ENCODE measurements around the gene KRTAP4-1.
"Not testable (repeated sequence)": the region's sequence is repeated elsewhere in the genome, so short reads cannot be mapped to it uniquely, and the experiment has no call there.

KRTAP4-1 gene

DNA sequence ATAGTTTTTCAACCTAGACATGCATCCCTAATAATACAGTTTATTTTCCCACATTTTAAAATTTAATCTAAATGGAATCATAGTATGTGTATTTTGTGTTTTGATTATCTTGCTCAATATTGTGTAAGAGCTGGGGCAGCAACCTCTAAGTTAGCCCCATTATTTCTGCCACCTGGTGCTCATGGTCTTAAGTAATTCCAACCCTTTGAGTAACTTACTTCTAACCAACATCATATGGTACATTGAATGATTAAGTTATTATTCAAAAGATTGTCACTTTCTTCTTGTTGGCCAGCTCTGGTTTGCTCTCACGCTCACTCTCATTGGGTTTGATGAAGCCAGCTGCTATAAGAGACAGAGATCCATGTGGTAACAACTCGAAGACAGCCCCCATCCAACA is 12.8 kb downstream of the KRTAP4-1 start:
- DNase-seq (ENCODE audit: low read depth), result no peak

- no peak for DNase-seq (ENCODE audit: low read depth)
Observed at GRCh38 chr17:41168121-41168520, 16.6 kb downstream of the KRTAP4-1 start, which contains the start of gene KRTAP4-3. Gene KRTAP4-3 (minus strand): TSS chr17:41168221. CDS start chr17:41168172, 49 bp downstream.

GRCh38 chr17:41167561-41167960 is 17.1 kb downstream of the KRTAP4-1 start:
- DNase-seq (ENCODE audit: low read depth), result no peak

DNA sequence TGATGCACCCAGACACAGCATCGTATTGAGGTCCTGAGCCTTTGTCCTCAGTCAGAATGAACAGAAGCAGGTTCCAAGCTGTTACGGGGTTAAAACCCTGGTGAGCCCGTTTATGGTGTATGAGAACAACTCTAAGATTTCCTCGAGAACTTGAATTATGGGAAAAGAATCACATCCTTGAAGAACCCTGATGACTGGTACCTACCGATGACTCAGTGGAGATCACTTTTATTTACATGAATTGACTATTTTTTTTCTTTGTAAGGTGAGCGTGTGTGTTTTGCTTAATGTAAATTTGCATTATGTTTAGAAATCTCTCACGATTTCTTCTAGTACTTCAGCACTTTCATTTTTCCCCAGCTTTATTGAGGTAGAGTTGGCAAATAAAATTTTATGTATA is 20.9 kb downstream of the KRTAP4-1 start:
- no peak for DNase-seq (ENCODE audit: low read depth)

DNA sequence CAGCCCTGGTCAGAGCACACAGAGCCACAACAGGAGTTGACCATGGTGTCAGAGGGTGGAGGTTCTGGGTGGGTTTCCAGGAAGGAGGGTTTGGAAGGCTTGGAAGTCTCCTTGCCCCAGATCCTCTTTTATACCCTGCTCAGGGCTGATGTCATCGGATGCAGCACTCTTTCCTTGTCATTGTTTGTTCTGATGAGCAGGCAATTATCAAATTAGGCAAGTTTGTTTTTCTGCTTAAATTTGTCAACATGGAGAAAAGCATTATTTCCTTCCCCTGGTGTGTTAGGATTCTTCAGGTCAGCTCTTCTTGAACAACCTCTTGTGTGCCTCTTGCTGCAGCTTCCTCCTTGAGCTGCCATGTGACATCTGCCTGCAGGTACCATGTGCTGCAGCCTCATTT is 24.1 kb downstream of the KRTAP4-1 start, which contains the start of gene KRTAP4-4:
Gene KRTAP4-4 (minus strand): TSS at position 101 of the 400 bp plus-strand sequence. CDS start 57 bp downstream, at position 44.
- DNase-seq (ENCODE audit: low read depth), result no peak

- DNase-seq (ENCODE audit: low read depth), result not testable (repeated sequence)
Observed at GRCh38 chr17:41160190-41160589, 24.5 kb downstream of the KRTAP4-1 start.

GRCh38 chr17:41153856-41154255 is 30.9 kb downstream of the KRTAP4-1 start:
- no peak for DNase-seq (ENCODE audit: low read depth)

GRCh38 chr17:41151525-41151924 is 33.2 kb downstream of the KRTAP4-1 start:
- DNase-seq (ENCODE audit: low read depth), result no peak

- no peak for DNase-seq (ENCODE audit: low read depth)
Observed at GRCh38 chr17:41150026-41150425, 34.7 kb downstream of the KRTAP4-1 start.

DNA sequence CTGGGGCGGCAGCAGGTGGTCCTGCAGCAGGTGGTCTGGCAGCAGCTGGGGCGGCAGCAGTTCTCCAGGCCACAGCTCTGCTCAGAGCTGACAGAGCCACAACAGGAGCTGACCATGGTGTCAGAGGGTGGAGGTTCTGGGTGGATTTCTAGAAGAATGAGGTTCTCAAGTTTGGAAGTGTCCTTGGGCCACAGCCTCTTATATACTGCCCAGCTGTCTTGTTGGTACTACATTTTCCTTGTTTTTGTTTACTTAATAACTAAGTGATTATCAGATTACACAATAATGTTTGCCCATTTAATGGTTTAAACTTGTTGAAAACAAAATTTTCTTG is 35.1 kb downstream of the KRTAP4-1 start, which contains the start of gene KRTAP4-5:
Gene KRTAP4-5 (minus strand): TSS at position 174 of the 334 bp plus-strand sequence. CDS start 58 bp downstream, at position 116.
- no peak for DNase-seq (ENCODE audit: low read depth)

- DNase-seq (ENCODE audit: low read depth), result not testable (repeated sequence)
Observed at GRCh38 chr17:41148971-41149651, 35.6 kb downstream of the KRTAP4-1 start.

DNA sequence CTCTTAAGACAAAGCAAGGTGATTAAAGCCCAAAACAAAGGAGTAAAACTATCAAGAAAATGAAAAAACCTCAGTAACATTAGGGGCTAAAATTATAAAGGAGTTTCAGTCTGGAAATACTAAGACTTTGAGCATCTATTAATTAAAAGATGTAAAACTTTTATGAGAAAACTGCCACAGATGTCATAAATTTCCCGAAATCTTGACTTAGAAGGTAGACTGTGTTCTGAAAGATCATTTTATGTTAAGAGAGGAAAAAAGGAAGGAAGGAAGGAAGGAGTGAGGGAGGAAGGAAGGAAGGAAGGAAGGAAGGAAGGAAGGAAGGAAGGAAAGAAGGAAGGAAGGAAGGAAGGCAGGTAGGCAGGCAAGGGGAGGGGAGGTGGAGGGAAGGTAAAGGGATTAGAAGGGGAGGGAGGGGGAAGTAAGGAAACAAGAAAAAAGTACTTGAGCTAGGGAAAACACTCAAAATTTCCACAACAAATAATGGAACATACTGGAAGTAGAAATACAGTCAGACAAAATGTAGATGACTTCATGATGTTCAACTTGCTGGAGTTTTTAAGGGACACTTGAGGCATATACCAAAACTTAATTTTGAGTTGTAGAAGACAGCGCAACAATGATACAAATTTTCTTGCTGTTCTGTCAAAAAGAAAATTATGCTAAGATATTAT is 37.0 kb downstream of the KRTAP4-1 start:
- DNase-seq (ENCODE audit: low read depth), result no peak

DNA sequence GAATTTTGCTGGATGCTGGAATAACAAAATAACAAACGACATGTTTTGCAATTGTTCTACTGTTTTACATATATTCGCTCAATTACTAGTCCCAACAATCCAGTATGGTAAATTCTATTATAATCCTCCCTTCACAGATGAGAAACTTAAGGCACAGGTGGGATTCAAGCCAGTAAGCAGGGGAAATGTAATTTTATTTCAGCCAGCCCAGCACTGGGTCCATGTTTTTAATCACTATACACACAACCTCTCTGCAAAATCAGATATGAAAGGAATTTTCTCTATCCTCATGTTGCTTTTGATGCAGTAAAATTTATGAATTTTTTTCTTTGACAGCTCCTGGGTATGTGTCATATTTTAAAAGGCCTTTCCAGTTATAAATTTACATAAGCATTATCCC is 39.5 kb downstream of the KRTAP4-1 start:
- no peak for DNase-seq (ENCODE audit: low read depth)

DNA sequence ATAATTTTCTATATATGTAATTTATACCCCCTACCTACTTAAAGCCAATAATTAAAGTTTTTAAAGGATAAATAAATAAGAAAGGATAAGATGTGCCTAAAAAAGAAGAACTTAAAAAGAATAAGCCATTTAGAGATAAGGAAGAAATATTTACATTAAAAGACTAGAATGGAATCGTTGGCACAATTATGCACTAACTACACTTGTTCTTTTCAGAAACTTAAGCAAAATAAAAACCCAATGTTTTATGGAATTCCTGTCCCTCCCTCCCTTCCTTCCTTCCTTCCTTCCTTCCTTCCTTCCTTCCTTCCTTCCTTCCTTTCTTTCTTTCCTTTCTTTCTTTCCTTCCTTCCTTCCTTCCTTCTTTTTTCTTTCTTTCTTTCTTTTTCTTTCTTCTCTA is 39.9 kb downstream of the KRTAP4-1 start:
- DNase-seq (ENCODE audit: low read depth), result no peak

- no peak for DNase-seq (ENCODE audit: low read depth)
Observed at GRCh38 chr17:41141361-41141760, 43.4 kb downstream of the KRTAP4-1 start.

DNA sequence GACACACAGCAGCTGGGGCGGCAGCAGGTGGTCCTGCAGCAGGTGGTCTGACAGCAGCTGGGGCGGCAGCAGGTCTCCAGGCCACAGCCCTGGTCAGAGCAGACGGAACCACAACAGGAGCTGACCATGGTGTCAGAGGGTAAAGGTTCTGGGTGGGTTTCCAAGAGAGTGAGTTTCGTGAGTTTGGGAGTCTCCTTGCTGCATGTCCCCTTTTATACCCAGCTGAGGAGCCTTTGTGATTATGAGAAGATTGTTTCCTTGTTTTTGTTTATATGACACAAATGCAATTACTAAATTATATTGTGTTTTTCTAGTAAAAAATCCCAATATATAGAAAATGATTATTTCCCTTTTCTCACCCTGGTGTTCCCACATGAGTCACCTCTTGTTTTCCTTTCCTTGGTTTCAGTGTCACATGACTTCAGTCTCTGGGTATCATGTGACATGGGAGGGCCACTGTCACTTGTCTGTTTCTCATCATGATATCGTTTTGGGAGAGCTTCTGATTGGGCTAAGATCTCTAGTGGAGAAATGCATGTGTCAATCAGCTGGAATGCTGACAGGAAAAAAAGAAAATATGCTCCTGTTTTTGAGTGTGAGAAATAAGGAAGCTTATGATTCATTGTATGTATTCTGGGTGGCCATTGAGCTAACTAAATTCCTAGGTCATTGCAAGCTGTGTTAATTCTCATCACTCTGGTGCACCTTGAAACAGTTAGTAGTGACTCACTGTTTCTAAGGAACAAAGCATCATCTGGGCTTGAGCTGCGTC is 44.2 kb downstream of the KRTAP4-1 start, which contains the start of gene KRTAP4-6:
Gene KRTAP4-6 (minus strand): TSS at position 185 of the 772 bp plus-strand sequence. CDS start 57 bp downstream, at position 128.
- no peak for DNase-seq (ENCODE audit: low read depth)

GRCh38 chr17:41139865-41140264 is 44.8 kb downstream of the KRTAP4-1 start:
- not testable (repeated sequence) for DNase-seq (ENCODE audit: low read depth)

Measured in stimulated activated CD8-positive, alpha-beta memory T cell treated with anti-CD3 and anti-CD28 coated beads, Interleukin-15, amount 100 ng/mL, for 1 hour (primary cell).